ENCODE measurements around the gene NAT10. TPM values are rescaled to one million over a fixed set of nuclear protein-coding genes. Genes with fewer than 3 reads are reported as not detected.

NAT10 gene
- total RNA-seq, 1 experiment from 2014 or later: 48.7 TPM

GRCh38 chr11:34111722-34112270 lies 6.4 kb downstream of the NAT10 start:
- ChIA-PET CTCF (no interaction called here), POLR2A (ENCODE audit: unreplicated experiment) (no interaction called here)
- intact Hi-C loops (cut with micrococcal nuclease): no loop called here
- peaks cover 7% of the 10 kb centered on the region; the same call in 1 of the 2 replicates for H3K4me1 ChIP-seq (ENCODE audit: insufficient read depth, low read length)
- H2AFZ ChIP-seq (ENCODE audit: low read length): no peak overlapping the region
- BruUV-seq (replicated peaks): no TSS peak
- no peaks in the 10 kb centered on the region for H3K9me2 ChIP-seq (replicated peaks; ENCODE audit: low read length)
- no peak for DNase-seq
- peaks cover 69% of the 10 kb centered on the region for H3K36me3 ChIP-seq (ENCODE audit: low read depth, low read length)
- no peak for TF ChIP-seq EZH2 (IDR thresholded peaks at IDR 0.05; ENCODE audit: low read length, unreplicated experiment)
- no peak overlapping the region for H3K4me3 ChIP-seq (ENCODE audit: low read length)
- H4K20me1 ChIP-seq (ENCODE audit: low read length): 0 out of 2 replicates have a peak, but pooled peaks cover 4% of the 10 kb centered on the region
- no peak overlapping the region for H3K9ac ChIP-seq (ENCODE audit: low read length)
- H3K9me3 ChIP-seq (ENCODE audit: low read length): no peaks in the 10 kb centered on the region
- no peak overlapping the region for H3K27ac ChIP-seq (ENCODE audit: low read length)
- H3K79me2 ChIP-seq (ENCODE audit: low read length): peaks cover 34% of the 10 kb centered on the region
- H3F3A ChIP-seq (ENCODE audit: low read length, unreplicated experiment): no peaks in the 10 kb centered on the region
- no peak overlapping the region for H3K4me2 ChIP-seq (ENCODE audit: low read length)
- ATAC-seq: no peak
- no peaks in the 10 kb centered on the region for H3K27me3 ChIP-seq (ENCODE audit: low read length)

- Histone ChIP-seq H3K4me3 (ENCODE audit: low read length) (no peak overlapping the region), H3K9ac (ENCODE audit: low read length) (no peak overlapping the region), H4K20me1 (ENCODE audit: low read length) (no peaks in the 10 kb centered on the region), H3K27ac (ENCODE audit: low read length) (no peak overlapping the region), H2AFZ (ENCODE audit: low read length) (no peak overlapping the region), H3K4me2 (ENCODE audit: low read length) (no peak overlapping the region), H3K79me2 (ENCODE audit: low read length) (peaks cover 11% of the 10 kb centered on the region), H3K9me3 (ENCODE audit: low read length) (no peaks in the 10 kb centered on the region), H3K4me1 (ENCODE audit: insufficient read depth, low read length) (no peaks in the 10 kb centered on the region), H3F3A (ENCODE audit: low read length, unreplicated experiment) (no peaks in the 10 kb centered on the region), H3K27me3 (ENCODE audit: low read length) (no peaks in the 10 kb centered on the region), H3K9me2 (replicated peaks; ENCODE audit: low read length) (no peaks in the 10 kb centered on the region), H3K36me3 (ENCODE audit: low read depth, low read length) (peaks cover 81% of the 10 kb centered on the region)
- intact Hi-C loops (cut with micrococcal nuclease): no loop called here
- BruUV-seq (replicated peaks): no TSS peak
- TF ChIP-seq EZH2phosphoT487 (IDR thresholded peaks at IDR 0.05; ENCODE audit: borderline replicate concordance, low read length) (no peak), CTCF (conservative IDR thresholded peaks at IDR 0.05; ENCODE audit: low read depth, low read length) (no peak), EZH2 (IDR thresholded peaks at IDR 0.05; ENCODE audit: low read length, unreplicated experiment) (no peak)
- DNase-seq (no peak), ATAC-seq (no peak)
- POLR2A ChIA-PET (ENCODE audit: unreplicated experiment): interaction anchor here (0.6 to 0.7 kb wide), 2 partner anchors 9 to 137 kb away, joined by 3 read pairs; partner anchors contain the start of gene NAT10
- CTCF ChIA-PET: no interaction called here
Measured at GRCh38 chr11:34114014-34114413, 8.6 kb downstream of the NAT10 start.

DNA sequence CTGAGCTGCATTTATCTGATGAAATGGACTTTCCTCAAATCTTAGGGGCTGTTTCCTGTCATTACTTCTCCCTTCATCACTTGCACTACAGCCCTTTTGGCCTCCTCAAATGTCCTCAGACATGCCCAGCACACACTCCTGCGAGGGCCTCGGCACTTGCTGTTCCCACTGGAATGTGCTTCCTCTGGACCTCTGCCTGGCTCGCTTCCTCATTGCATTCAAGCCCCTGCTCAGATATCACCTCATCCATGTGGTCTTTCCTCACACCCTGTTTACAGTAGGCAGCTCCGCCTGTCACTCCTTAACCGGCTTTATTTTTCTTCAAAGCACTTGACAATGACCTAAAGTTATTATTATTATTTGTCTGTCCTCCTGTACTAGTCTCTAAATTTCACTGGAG lies 9.0 kb downstream of the NAT10 start:
- no peaks in the 10 kb centered on the region for H3F3A ChIP-seq (ENCODE audit: low read length, unreplicated experiment)
- no peak overlapping the region for H3K4me3 ChIP-seq (ENCODE audit: low read length)
- no peaks in the 10 kb centered on the region for H3K4me1 ChIP-seq (ENCODE audit: insufficient read depth, low read length)
- H4K20me1 ChIP-seq (ENCODE audit: low read length): no peaks in the 10 kb centered on the region
- H3K27ac ChIP-seq (ENCODE audit: low read length): no peak overlapping the region
- H3K27me3 ChIP-seq (ENCODE audit: low read length): no peaks in the 10 kb centered on the region
- ChIA-PET CTCF (no interaction called here), POLR2A (ENCODE audit: unreplicated experiment) (interaction anchor here (0.7 kb wide), 1 partner anchor 9 kb away, joined by 3 read pairs; the partner anchor contains the start of gene NAT10)
- H3K9me3 ChIP-seq (ENCODE audit: low read length): no peaks in the 10 kb centered on the region
- H3K79me2 ChIP-seq (ENCODE audit: low read length): peaks cover 7% of the 10 kb centered on the region
- no peak overlapping the region for H3K4me2 ChIP-seq (ENCODE audit: low read length)
- intact Hi-C loops (cut with micrococcal nuclease): no loop called here
- no peak overlapping the region for H2AFZ ChIP-seq (ENCODE audit: low read length)
- BruUV-seq (replicated peaks): no TSS peak
- no peak overlapping the region for H3K9ac ChIP-seq (ENCODE audit: low read length)
- ATAC-seq: no peak
- no peak for TF ChIP-seq CTCF (conservative IDR thresholded peaks at IDR 0.05; ENCODE audit: low read depth, low read length)
- no peak for TF ChIP-seq EZH2phosphoT487 (IDR thresholded peaks at IDR 0.05; ENCODE audit: borderline replicate concordance, low read length)
- TF ChIP-seq EZH2 (IDR thresholded peaks at IDR 0.05; ENCODE audit: low read length, unreplicated experiment): no peak
- DNase-seq: no peak
- peaks cover 81% of the 10 kb centered on the region for H3K36me3 ChIP-seq (ENCODE audit: low read depth, low read length)
- no peaks in the 10 kb centered on the region for H3K9me2 ChIP-seq (replicated peaks; ENCODE audit: low read length)
